ENCODE data around the gene TMIGD3. TPM values are rescaled to one million over a fixed set of nuclear protein-coding genes. Genes with fewer than 3 reads are reported as not detected.
A peak's percentile ranks its signal among the peaks of the same experiment; 100 is the strongest.

The TMIGD3 gene
- total RNA-seq, 2 donors from 2014 or later, result 2.0 to 4.0 TPM

DNA sequence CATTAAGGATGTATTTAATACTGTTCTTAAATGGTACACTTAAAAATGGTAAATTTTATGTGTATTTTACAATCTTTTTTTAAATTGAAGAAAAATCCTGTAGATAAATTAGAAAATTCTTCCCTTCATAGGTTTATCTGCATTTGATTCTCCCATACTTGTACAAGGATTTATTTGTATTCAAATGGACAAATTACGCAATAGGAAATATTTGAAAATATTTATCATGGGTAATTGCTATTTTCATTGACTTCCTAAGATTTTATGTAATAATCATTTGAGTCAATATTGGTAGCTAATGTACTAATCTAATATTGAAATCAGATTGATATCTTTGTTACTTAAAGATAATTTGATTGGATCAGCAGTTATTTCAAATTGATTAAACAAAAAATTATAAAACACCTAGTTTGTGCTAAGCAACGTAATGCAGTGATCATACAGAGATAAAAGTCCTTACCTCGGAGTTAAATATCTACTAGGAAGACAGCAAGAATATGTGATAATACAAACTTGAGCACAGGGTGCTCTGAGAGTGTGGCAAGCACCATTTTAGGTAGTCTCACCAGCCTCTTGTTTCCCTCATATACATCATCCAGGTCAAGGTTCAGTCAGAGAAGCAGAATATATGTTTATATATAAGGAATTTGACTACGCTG, 40.9 kb downstream of the TMIGD3 start:
- ATAC-seq (no peak), DNase-seq (no peak)
- intact Hi-C loops (cut with DNase I), result no loop called here

DNA sequence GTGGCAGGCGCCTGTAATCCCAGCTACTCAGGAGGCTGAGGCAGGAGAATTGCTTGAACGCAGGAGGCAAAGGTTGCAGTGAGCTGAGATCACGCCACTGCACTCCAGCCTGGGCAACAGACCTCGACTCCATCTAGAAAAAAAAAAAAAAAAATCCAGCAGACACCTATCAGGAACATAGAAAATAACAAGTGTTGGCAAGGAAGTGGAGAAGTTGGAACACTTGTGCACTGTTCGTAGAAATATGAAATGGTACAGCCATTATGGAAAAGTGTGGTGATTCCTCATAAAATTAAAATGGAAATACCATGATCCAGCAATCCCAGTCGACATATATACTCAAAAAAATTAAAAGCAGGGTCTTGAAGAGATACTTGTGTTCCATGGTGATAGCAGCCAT, 41.7 kb downstream of the TMIGD3 start:
- intact Hi-C loops (cut with DNase I), result no loop called here
- ATAC-seq (no peak), DNase-seq (no peak)

DNA sequence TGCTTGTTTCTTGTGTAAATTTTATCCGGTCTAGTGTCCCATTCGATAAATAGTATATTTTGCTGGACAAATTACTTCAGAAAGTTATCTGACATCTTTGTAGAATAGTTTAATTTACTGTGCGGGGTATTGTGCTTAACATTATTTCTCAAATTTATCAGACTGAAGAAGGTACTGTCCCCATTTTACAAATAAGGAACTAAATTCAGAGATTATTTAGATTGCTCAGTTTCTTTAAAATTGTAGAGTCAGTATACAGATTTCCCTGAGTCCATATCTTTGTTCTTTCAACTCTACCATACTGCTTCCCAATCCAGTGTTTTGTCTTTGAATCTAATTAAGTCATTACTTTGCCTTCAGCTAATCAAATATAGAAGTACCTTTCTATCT, 47.8 kb downstream of the TMIGD3 start:
- no peak for DNase-seq
- intact Hi-C loops (cut with DNase I), result no loop called here
- no peak for ATAC-seq

DNA sequence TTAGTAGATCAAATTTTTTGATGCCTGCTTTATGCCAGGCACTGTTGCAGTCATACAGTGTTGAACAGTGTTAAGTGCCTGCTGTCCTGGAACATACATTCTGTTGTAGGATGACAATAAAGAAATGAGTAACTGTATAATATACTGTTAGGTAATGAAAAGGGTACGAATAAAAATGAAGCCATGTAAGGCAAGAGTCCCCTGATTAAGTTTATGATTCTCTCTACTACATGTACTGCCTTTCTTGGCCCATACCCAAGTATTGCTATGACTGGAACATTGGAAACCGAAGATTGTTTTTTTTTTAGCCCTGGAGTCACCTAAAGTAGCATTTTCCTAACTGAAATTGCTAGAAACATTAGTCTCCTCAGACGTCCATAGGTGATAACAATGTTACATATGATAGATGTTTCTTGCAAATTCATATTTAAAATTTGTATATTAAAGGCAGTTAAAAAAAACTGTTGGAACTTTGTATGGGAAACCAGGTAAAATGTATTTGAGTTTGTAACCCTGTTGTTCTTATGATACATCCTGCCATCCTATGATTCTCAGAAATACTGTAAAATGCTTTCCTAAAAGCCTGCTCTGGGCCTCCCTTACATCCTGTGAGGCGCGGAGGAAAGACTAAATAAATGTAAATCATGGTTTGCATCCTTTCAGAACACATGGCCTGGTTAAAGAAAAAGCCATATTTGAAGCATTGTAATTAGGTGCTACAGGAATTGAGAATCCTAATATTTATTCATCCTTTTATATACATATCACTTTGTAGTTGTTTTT, 48.4 kb downstream of the TMIGD3 start:
- intact Hi-C loops (cut with DNase I), result no loop called here
- ATAC-seq (no peak), DNase-seq (no peak)

DNA sequence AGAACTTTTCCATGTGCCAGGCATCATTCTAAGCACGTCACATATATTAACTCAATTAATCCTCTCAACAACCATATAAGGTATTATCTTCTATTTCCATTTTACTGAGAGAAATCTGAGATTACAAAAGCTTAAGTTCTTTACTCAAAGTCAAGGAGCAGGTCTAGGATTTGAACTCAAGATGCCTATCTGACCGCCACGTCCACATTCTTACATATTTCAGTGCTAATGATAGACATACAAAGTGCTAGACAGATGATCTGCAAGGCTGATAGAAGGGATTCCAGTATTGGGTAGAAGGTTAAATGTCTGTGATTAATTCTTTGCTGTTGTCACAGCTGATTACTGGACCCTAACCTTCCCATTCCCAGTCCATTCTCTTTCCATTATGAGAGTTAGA, 49.7 kb downstream of the TMIGD3 start:
- DNase-seq, result no peak
- intact Hi-C loops (cut with DNase I), result no loop called here
- no peak for ATAC-seq

DNA sequence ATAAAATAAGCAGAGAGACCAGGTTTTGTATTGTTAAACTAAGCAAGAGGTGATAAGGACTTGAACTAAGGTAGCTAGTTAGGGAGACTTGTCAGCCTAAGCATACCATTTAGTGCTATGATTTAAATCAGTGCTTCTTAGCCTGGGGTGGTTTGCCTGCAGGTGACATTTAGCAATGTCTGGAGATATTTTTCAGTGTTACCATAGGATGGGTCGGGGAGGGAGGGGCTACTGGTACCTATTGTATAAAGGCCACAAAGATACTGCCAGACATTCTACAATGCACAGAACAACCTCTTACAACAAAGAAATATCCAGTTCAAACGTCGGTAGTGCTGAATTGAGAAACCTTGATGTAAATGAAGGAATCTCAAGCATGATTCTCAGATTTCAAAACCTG, 50.9 kb downstream of the TMIGD3 start:
- no peak for ATAC-seq
- DNase-seq, result no peak
- intact Hi-C loops (cut with DNase I), result no loop called here

DNA sequence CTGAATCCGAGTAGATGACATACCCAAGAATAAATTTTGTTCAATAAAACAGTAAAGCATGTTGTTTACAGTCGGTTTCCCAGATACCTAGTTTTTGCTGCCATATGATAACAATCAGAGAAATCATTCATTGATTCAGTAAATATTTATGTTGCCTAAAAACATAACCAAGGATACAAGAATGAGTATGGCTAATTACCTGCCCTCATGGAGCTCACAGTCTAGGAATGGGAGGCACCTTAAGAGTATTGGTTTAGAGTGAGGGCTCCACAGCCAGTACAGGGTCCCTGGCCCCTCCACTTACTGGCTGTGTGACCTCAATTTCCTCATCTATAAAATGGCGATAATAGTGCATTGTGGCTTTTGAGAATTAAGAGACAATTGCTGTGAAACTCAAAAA, 53.2 kb downstream of the TMIGD3 start:
- intact Hi-C loops (cut with DNase I), result no loop called here
- ATAC-seq (no peak), DNase-seq (no peak)

DNA sequence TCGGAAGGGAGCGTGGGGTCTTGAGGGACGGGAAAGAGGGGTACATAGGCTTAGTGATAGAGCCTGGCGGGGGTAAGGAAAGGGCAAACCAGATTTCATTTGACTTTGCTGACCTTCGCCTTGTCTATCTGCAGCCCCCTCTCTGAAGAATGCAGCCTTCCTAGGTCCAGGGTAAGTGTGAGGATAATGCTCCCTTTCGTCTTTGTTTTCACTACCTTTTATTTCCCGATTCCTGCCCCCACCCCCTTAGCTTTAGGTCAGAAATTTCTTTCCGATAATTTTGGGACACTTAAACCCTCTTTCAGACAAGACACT, 53.8 kb downstream of the TMIGD3 start:
- ATAC-seq (no peak), DNase-seq (no peak)
- intact Hi-C loops (cut with DNase I), result no loop called here

DNA sequence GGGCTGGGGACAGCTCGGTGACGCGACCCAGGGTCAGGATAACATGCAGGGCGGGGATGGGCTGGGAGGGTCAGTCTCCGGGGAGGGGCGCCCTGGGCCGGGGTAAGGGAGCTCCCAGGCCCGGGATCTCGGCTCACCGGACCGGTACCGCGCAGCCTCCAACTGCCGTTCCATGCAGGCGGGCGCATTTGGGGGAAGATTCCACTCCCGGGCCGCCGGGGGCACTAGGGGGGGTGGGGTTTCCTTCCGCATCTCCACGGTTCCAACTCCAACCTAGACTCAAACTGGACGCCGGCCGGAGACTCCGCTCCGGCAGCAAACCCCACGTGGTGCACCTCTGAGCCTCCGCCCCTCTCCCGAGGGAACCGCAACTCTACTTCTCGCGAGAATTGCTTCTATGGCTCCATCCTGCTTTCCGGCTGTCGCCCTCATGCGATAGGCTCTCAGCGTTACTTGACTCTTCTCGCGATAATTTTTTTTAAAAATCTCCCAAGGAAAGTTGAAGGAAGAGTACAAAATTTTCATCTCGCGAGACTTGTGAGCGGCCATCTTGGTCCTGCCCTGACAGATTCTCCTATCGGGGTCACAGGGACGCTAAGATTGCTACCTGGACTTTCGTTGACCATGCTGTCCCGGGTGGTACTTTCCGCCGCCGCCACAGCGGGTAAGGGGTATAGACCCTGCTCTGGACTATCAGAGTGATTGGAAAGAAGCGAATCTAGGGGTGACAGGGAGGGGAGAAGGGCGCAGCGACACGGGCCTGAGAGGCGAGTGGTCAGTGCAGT, 54.3 kb downstream of the TMIGD3 start, which contains the start of the genes ATP5PB and WDR77:
ATP5PB (plus strand) TSS at position 547 of the 785 bp plus-strand sequence; CDS start at position 625, 78 bp downstream.
WDR77 (minus strand) TSS at position 339 of the 785 bp plus-strand sequence; CDS start at position 252, 87 bp downstream.
- DNase-seq (peak; percentile 96), ATAC-seq (peak; percentile 96 to 97)
- intact Hi-C loops (cut with DNase I), result no loop called here

DNA sequence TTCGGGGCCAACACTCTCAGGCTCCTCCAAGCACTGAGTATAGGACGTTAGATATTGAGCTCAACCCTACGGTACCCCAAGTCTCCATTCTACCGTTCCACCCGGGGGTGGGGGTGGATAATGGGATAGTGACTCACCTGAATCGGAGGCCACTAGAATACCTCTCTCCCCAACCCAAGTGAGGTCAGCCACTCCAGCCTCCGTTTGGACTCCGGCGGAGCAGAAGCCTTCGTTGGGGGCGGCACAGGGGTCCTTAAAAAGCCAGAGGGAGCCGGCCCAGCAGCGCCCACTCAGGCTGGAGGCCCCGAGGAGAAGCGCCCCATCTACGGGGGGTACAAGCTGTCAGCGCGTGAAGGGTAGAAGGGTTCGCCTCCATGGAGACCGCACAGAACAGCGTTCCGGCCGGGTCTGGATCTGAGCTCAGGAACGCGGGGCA, 54.9 kb downstream of the TMIGD3 start:
- DNase-seq (no peak), ATAC-seq (peak in 1 of 2 donors; percentile 17)
- intact Hi-C loops (cut with DNase I), result no loop called here

DNA sequence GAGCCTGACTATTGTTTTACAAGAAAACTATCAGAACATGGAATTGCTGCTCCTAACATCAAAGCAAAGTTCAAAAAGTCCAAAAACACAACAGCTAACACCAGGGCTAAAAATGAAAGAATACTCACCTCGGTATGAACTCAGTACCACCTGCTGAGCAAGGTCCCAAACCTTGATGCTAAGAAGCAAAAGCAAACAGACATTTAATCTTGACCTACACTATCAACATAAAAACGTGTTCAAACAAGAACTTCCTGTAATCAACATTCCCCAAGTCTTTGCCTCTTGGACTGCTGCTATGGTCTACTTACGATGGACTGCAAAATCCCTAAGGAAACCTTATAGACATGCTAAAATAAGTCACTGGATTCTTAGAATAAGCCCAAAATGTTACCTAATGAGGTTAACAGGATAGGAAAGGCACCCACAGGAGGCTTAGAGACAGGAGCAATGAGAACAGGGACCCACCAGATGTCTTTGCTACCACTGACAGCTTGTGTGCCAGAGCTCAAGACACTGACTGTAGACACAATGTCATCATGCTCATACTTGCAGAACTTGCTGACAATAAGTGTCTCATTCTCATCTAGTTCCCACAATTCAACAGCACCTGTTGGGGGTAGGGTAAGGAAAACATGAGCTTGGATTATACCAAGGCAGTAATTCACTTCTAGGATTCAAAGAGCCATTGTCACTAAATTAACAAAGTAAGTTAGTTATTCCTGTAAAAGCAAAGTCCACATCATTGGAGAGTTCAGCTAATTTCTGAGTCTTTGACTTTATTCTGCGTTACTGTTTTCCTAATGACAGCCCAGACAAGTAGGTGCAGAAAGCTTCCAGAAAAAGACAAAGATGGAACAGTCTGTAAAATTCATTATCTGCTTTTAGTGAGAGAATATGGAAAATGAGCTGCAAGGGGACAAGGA, 56.2 kb downstream of the TMIGD3 start:
- ATAC-seq (no peak), DNase-seq (no peak)
- intact Hi-C loops (cut with DNase I), result no loop called here

DNA sequence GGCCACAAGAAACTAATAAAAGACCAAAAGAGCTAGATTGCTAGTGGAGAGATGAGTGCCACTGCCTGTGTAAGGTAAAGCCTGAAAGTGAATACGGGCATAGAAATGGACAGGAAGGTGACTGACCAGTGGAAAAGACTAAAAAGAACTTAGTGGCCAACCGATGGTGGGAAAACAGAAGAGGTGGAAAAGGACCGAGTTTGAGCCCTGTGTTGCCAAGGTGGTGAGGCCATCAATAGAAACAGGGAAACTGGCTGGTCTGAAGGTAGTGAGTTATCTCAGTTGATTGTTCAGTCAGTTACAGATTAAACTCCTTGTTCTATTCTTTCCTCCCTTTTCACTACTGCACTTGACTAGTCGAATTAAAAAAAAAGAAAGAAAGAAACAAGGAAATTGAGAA, 56.9 kb downstream of the TMIGD3 start:
- intact Hi-C loops (cut with DNase I), result no loop called here
- no peak for DNase-seq
- no peak for ATAC-seq

DNA sequence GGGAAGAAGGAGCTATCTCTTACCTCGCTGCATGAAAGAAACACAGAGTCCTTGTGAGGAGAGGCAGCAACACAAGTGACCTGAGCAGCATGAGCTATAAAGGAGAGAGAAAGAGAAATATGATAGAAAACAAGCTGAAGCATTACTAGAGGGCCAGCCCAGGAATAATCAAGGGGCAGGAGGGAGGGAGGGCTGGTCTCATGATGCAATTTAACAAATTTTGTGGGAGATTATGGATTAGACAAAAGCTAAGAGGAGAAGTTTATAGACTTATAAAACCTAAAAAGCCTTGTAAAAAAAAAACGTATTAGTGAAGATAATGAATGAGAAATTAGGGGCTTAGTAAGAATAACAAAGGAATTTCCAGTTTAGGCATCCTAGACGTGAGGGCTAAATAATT, 59.4 kb downstream of the TMIGD3 start:
- no peak for DNase-seq
- intact Hi-C loops (cut with DNase I), result no loop called here
- no peak for ATAC-seq

DNA sequence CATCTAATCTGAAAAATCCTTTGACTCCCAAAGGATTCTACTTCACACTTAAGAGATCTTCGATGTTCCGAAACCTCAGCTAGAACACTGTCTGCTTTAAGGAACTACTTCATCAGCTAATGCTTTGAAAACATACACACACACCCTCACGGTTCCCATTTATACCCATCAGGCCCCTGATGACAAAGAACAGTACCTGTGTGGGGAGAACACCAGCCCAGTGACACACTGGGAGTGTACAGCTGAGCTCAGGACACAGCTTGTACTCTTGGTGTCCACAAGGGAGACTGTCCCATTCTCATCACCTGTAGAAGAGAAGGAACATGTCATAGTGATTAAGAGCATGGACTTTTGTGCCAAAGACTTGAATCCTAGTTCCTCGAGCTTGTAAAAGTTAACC, 61.0 kb downstream of the TMIGD3 start:
- DNase-seq (no peak), ATAC-seq (no peak)
- intact Hi-C loops (cut with DNase I), result no loop called here

DNA sequence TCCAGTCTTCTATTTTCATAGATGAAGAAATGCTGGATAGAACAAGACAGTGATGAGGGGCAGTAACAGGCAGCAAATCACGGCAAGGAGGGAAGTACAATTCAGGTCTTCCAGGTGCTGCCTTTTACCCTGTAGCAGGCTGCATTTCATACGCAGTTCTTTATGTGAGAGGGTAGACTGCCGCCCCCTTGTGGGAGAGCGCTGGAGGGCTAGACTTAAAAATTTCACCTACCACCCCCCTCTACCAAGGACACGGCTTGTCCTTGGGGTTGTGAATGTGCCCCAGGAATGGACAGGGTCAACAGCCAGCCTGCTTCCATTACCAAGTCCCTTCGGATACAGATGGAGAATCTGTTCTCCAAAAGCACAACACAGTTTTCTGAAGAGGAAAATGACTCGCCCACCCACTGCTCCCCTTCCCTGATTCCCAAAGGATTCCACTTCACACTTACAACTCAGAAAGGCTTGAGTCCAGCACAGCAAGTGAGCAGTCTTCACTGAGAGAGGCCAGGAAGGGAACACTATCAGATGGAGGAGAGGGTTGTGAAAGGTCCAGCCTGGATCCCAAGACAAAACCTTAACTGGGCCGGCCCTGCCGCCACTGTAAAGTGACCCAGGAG, 61.8 kb downstream of the TMIGD3 start:
- ATAC-seq (no peak), DNase-seq (peak; percentile 33)
- intact Hi-C loops (cut with DNase I), result no loop called here

DNA sequence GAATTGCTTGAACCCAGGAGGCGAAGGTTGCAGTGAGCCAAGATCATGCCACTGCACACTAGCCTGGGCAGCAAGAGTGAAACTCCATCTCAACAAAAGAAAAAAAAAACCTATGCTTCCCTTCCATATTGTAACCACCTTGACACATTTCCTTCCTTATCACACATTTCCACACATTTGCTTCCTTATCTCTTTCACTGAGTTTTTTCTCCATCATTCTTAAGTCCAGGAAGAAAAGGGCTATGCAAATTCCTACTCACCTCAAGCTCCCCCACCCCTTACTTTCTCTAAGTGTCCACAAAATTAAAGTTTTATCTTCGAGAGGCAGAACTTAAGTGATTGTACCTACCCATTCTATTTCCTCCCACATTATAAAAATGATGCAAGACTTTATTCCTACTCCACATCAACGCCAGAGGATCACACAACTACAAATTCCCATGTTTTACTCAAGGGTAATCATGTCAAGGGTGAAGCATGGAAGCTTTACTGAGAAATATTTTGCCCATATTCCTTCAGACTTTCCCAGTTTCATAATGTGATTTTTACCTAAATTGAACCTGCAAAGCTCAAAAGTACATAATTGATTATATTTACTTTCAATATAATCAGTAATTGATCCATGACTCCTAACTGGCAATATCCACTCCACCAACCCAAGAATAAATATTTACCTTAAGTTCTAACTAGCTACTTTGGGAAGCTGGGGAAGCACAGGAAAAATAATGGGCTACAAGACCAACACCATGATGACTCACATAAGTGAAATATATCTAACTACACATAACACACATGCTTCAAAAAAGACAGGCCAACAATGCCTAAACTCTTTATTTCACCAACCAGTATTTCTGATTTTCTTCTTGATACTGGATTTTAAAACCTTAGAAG, 63.7 kb downstream of the TMIGD3 start:
- ATAC-seq, result no peak
- intact Hi-C loops (cut with DNase I), result no loop called here

DNA sequence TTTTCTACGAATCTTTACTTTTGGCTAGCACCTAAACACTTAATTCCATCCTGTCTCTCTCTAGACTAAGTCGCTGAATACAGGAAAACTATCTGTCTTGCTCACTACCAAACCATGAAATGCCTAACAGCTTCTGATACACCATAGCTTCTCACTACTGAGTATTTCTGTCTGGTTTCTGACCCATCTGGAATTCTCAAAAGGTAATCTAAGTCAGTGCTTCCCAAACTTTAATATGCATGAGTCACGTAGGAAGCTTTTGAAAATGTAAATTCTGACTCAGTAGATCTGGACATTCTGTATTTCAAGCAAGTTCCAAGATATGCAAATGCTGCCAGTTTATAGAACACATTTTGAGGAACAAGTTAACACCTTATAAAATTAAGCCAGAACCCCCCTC, 66.7 kb downstream of the TMIGD3 start:
- no peak for ATAC-seq
- intact Hi-C loops (cut with DNase I), result no loop called here

More for the DNA sequence above, 63.7 kb downstream of the TMIGD3 start:
- DNase-seq, result no peak

More for the DNA sequence above, 66.7 kb downstream of the TMIGD3 start:
- DNase-seq, result no peak

All from left cardiac atrium (tissue), 4 donors.